ENCODE results near the gene SLC16A13.
A peak's percentile ranks its signal among the peaks of the same experiment; 100 is the strongest.
"Not testable (repeated sequence)": the region's sequence is repeated elsewhere in the genome, so short reads cannot be mapped to it uniquely, and the experiment has no call there.

SLC16A13 gene, protein sequence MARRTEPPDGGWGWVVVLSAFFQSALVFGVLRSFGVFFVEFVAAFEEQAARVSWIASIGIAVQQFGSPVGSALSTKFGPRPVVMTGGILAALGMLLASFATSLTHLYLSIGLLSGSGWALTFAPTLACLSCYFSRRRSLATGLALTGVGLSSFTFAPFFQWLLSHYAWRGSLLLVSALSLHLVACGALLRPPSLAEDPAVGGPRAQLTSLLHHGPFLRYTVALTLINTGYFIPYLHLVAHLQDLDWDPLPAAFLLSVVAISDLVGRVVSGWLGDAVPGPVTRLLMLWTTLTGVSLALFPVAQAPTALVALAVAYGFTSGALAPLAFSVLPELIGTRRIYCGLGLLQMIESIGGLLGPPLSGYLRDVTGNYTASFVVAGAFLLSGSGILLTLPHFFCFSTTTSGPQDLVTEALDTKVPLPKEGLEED

DNA sequence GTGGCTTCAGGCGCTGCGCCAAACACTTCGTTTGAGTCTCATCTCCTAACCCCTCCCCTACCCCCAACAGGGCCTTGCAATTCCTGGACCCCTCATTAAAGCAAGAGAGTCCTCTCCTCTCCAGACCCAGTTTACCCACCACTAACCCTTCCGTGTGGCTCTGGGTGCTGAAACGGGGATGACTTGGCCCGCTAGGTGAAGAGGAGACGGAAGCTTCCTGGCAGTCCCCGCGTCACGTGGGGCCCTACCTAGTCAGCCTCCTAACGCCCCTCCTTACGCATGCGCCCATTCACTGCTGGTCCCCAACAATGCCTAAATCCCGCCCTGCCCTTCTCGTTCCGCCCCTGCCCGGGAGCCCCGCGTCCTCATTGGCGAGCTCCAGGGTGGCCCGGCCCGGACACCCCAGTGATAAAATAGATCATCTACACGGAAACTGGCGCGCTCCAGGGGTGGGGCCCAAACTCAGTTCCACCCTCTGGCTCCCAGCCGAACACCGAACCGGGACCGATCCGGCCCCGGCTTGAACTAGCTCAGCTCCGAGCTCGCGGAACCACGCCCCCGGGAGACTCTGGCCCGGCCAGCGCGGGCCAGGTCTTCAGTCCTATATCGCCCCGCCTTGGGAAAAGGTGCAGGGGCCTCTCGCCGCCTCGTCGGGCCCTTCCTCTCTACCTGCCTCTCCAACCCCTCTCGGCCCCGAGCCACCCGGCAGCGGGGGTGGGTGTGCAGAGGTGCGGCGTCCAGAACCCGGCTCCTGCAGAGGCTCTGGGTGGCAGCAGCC is at the start of gene SLC16A13:
SLC16A13 (plus strand) TSS at position 425 of the 778 bp plus-strand sequence. CDS start 368 bp downstream, outside the sequence.
- H3K27ac ChIP-seq, result peak within 1 kb of the TSS; percentile 89
- DNase-seq (ENCODE audit: low read depth, low spot score), result peak; percentile 94

DNA sequence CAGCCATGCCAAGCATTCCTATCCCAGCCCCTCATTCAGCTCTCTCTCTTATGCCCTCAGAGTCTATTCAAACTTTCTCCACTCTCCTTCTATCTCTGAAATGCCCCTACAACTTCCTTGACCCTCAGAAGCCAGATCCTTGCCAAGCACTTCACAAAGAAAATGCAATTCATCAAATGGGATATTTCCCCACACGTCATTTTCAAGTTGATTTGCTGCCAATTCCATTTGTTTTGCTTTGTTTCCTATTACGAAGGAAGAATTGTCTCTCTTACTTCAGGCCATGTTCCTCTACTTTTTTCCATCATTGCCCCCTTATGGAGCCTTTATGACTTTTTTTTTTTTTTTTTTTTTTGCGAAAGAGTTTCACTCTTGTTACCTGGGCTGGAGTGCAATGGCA is 49.1 kb upstream of the SLC16A13 start:
- DNase-seq (ENCODE audit: low read depth, low spot score), result no peak
- H3K27ac ChIP-seq, result no peak overlapping the region

DNA sequence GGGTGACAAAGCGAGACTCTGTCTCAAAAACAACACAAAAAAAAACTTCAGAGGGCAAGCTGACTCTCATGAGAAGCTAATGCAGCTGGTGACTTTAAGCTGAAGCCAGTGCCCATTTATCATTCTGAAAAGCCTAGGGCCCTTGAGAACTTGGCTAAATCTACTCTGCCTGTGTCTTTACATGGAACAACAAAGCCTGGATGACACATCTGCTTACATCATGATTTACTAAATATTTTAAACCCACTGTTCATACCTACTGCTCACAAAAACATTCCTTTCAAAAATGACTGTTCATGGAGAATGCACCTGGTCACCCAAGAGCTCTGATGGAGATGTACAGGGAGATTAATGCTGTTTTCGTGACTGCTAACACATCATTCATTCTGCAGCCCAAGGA is 46.0 kb upstream of the SLC16A13 start:
- DNase-seq (ENCODE audit: low read depth, low spot score), result no peak

DNA sequence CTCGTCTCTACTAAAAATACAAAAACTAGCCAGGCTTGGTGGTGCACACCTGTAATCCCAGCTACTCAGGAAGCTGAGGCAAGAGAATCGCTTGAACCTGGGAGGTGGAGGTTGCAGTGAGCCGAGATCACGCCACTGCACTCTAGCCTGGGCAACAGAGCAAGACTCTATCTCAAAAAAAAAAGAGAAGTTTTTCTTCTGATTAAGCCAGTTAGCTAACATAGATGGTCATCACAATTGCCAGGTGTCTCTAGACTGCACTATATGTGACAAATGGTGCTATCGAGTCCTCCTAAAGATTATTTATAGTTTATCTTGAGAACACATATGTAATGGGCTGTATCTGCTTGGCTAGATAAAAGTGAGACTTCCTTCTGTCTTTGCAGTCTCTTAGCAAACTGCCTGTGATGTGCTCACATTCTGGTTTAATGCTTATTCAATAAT is 42.2 kb upstream of the SLC16A13 start:
- DNase-seq (ENCODE audit: low read depth, low spot score); H3K27ac ChIP-seq: not testable (repeated sequence)

More for the DNA sequence above, 46.0 kb upstream of the SLC16A13 start:
- H3K27ac ChIP-seq, result no peak overlapping the region

DNA sequence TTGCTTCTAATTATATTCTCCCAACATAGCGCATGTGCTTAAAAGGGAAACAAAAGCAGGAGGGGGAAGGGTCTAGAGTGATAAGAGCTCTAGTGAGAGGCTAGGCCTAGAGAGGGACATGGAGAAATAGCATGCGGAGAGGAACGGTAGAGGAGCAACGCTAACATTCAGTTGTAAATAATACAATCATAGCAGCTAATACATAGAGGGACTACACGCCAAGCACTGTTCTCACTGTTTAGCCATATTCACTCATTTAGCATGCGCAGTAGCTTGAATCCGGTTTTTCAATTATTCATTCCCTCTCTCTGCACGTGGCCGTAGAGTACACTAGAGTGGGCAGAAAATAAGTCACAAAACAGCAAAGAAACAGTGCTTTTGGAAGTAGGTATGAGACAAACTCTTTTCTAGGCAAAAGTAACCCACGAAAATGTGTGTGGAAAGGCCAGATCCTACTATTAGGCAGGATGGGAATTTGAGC is 41.7 kb upstream of the SLC16A13 start:
- H3K27ac ChIP-seq, result no peak overlapping the region
- no peak for DNase-seq (ENCODE audit: low read depth, low spot score)

DNA sequence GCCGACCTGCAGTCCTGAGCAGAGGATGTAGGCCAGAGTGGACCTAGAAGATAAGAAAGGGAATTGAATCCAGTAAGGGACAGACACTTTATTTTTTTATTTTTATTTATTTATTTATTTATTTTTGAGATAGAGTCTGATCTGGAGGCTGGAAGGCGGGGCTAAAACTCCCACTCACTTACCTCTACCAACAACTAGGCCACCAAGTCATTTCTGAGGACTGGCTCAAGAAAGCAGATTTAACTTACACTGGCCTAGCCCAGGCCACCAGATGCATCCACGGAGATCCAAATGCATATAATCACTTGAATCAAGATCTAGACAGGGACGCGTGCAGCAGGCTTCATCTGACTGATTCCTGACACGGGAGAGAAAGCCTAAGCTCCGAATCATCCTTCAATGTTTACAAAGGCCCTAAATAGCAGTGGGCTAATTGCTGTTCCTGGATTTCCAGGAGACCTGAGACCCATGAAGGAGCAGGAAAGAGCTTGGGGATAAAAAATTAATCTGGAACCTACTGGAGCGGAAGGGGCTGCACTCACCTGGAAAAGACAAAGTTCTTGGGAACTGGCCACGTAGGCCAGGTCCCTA is 41.1 kb upstream of the SLC16A13 start:
- H3K27ac ChIP-seq, result no peak overlapping the region

DNA sequence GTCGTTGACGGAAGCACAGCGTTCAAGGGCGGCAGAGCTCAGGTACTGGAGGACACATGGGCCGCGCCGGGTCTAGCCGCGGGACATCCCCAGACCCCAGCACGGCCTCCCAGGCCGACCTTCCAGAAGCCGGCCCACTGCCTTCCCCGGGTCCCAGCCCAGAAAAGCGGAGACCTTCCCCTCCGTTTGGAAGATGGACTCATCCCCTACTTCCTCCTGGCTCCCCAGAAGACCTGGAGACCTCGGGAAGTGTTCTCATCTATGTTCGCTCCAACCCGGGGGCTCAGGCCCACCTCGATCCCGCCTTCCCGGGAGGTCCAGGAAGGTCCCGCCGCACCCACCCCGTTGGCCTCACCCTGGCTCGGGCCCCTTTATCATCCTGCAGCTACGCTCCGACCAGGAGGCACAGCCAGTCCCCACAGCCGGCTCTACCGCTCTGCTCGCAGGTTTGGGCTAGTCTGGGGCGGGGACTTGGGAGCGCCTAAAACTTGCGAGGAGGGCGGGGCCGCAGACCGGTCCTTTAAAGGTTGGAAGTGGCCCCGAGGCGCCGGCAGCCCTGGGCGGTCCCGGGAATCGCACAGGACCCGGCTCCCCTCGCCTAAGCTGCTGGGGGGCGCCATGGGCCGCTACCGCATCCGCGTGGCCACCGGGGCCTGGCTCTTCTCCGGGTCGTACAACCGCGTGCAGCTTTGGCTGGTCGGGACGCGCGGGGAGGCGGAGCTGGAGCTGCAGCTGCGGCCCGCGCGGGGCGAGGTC is 40.1 kb upstream of the SLC16A13 start, which contains the start of gene ALOX12:
ALOX12 (plus strand) TSS at position 550 of the 756 bp plus-strand sequence; CDS start at position 619, 69 bp downstream.
- no peak within 1 kb of the TSS for H3K27ac ChIP-seq
- no peak for DNase-seq (ENCODE audit: low read depth, low spot score)

More for the DNA sequence above, 41.1 kb upstream of the SLC16A13 start:
- no peak for DNase-seq (ENCODE audit: low read depth, low spot score)

DNA sequence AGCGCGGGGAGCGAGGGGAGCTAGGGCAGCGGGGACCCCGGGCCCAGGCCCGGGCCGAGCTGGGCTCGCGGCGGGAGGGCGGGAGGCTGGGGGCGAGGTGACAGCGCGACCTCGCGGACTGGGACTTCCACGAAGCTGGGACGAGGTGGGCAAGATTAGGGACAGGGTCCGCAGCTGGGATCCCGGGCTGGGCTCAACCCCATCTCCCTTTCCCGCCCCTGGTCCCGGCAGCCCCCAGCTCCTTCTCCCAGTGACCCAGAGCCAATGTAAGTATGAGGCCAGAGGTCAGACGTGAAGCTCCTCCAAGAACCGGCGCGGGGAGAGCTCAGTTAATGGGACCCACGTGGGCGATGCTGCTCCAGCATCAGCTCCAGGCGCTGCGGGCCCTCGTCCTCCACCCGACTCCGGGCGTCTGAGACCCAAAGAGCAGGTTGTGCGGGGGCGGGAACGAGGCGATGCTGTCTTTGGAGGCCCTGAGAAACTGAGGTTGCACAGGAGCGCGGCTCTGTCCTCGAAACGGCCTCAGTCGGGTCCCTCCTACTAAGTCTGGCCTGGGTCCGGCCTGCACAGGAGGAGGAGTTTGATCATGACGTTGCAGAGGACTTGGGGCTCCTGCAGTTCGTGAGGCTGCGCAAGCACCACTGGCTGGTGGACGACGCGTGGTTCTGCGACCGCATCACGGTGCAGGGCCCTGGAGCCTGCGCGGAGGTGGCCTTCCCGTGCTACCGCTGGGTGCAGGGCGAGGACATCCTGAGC is 39.4 kb upstream of the SLC16A13 start:
- H3K27ac ChIP-seq, result no peak overlapping the region
- no peak for DNase-seq (ENCODE audit: low read depth, low spot score)

DNA sequence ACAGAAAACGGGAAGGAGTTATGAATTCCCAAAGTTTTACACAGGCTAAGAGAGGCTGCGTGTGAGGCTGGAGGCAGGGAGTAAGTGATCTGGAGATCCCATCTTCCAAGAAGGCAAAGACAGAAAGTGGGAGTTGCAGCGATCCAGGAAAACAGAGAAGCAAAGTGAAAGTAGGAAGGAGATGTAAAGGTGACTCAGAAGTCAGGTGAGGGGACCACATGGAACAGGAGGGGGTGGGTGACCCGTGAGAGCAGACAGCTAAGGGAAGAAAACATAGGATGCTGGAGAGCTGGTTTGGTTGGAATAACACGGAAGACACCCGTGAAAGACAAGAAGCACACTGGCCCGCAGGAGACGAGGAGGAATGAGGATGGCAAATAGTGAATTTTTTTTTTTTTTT is 38.6 kb upstream of the SLC16A13 start:
- H3K27ac ChIP-seq, result no peak overlapping the region
- DNase-seq (ENCODE audit: low read depth, low spot score), result no peak

DNA sequence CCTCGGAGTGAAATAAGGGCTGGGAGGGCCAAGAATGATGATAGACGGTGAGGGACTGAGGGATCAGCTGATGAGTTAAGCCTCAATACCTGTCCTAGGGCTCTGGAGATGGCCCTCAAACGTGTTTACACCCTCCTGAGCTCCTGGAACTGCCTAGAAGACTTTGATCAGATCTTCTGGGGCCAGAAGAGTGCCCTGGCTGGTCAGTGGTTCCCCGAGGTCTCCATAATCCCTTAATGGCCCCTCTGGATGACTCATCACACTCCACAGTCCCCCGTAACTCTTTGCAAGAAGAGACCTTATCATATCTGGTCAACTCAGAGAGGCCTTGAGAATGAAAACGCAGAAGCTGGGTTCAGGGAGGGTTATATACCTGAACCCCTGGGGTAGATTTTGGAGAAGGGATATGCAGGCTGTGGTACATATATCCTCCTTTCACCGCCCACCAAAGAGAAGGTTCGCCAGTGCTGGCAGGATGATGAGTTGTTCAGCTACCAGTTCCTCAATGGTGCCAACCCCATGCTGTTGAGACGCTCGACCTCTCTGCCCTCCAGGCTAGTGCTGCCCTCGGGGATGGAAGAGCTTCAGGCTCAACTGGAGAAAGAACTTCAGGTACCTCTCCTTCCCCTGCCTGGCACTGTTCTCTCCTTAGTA is 36.8 kb upstream of the SLC16A13 start:
- H3K27ac ChIP-seq, result no peak overlapping the region
- no peak for DNase-seq (ENCODE audit: low read depth, low spot score)

DNA sequence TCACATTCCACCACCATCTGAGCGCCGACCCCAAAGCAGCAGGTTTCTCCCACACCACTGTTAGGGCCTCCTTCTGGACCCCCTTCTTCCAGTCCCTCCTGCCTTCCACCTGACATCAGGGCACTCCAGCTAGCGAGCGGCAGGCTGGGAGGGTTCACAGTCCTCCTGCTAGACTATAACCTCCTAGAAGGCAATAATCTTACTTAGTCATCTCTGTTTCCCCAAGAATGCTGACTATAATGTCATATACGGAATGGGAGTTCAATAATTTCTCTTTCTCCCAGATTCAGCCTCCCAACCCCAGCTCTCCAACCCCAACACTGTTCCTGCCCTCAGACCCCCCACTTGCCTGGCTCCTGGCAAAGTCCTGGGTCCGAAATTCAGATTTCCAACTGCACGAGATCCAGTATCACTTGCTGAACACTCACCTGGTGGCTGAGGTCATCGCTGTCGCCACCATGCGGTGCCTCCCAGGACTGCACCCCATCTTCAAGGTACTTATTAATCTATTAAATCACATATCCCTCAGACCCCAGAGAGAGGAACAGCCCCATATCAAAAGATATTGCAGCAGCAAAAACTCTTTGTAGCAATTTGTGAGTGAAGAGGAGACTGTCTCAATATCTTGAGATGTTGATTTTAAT is 34.4 kb upstream of the SLC16A13 start:
- H3K27ac ChIP-seq, result no peak overlapping the region
- DNase-seq (ENCODE audit: low read depth, low spot score), result no peak

DNA sequence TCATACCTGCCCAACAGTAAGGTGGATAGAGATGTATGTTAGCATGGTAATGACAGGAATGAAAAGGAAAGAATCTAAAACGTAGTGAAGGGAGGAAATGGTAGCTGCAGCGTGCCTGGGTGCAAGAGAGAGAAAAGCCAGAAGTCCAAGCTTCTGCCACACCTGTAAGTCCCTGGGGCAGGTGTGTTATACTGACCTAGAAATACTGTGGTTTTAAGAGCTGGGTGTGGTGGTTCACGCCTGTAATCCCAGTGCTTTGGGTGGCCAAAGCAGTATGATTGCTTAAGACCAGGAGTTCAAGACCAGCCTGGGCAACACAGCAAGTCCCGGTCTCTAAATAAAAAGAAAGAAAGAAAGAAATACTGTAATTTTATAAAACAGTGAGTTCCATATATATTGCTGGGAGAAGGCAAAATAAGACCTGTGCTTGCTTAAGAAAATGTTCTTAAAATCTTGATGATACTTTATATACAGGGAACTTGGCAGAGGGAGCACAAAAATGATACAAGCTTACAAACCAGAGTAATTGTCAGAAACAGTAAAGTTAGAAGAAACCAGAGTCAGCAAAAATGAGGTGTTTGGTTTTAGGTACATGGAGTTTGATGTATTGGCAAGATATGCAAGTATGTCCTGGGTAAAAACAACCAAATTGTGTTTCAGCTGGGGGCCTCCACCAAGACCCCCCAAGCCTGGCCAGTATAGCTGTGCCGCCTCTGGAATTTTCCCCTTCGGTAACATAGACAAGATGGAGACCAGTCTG is 33.3 kb upstream of the SLC16A13 start:
- no peak overlapping the region for H3K27ac ChIP-seq
- no peak for DNase-seq (ENCODE audit: low read depth, low spot score)

DNA sequence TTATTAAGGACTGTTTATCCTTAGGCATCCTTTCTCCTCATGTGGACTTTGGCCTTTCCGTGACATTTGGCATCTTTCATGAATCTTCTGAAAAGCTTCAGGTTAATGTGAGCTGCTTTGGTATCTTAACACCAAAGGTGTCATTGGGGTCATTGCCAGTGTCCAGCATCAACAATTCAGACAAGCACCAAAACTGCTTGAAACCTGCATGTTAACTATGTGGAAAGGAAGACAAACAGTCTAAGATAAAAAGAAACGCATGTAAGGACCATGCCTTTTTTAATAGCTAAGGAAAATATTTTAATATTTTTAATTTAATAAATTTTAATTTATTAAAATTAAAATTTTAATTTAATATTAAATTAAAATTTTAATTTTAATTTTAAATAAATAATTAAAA is 32.1 kb upstream of the SLC16A13 start:
- no peak for DNase-seq (ENCODE audit: low read depth, low spot score)
- no peak overlapping the region for H3K27ac ChIP-seq

DNA sequence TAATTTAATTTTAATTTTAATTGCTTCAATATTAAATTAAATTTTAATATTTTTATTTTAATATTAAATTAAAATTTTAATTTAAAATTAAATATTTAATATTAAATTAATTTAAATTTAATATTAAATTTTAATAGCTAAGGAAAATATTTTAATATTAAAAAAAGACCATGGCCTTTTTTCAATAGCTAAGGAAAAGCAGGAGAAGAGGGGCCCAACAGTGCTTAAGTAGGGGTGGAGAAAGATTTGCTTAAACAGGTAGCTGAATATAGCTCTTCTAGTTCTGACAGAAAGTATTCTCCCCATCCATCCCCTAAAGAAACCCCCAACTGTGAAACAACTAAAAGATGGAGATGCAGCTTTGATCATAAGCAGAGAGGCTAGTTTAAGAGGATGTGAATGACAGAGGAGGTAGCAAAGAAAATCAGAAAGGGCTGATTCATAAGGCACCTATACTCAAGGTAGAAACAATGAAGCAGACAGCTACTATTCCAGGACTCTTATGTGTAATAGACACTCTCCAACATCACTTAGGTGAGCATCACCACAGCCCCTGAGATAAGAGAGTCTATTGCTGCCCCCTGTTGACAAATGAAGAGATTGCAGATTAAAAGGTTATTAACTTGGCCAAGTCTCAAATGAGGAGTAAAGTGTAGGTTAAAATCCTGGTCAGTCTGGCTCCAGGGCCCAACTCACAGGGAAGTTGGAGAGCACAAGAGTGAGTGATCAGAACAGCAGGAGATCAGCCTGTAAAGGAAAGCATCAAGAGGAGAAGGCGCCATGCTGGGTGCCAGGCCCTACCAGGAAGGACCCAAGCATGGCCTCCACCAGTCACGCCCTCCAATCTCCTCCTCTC is 31.2 kb upstream of the SLC16A13 start:
- DNase-seq (ENCODE audit: low read depth, low spot score), result no peak
- H3K27ac ChIP-seq, result no peak overlapping the region

DNA sequence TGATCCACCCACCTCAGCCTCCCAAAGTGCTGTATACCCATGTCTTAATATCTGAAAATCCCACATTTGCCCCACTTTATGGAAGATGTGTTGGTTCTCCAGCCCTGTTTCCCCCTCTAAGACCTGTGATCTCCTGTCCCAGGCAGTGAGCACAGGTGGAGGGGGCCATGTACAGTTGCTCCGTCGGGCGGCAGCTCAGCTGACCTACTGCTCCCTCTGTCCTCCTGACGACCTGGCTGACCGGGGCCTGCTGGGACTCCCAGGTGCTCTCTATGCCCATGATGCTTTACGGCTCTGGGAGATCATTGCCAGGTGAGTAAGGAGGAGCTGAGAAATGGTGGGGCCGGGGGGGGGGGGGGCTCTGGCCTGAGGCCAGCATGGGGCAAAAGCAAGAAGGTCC is 30.1 kb upstream of the SLC16A13 start:
- H3K27ac ChIP-seq, result no peak overlapping the region
- DNase-seq (ENCODE audit: low read depth, low spot score), result no peak

DNA sequence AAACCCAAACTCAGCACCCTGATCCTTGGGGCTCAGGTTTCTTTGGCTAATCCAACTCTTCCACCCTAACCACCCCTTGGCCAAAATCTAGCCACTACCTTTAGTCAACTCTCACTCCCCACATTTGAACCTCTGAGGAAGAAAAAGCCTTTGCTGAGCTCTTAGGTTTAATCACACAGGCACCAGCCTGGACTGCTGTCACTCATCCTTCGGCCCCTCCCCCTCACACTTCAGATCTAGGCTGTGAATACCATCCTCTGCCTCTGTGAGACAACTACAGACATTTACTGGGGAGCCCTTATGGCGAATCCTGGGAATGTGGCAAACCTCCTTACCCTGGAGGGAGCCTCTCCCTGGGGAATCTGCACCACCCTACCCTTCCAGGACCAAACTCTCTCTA is 28.7 kb upstream of the SLC16A13 start:
- DNase-seq (ENCODE audit: low read depth, low spot score), result no peak
- H3K27ac ChIP-seq, result no peak overlapping the region

DNA sequence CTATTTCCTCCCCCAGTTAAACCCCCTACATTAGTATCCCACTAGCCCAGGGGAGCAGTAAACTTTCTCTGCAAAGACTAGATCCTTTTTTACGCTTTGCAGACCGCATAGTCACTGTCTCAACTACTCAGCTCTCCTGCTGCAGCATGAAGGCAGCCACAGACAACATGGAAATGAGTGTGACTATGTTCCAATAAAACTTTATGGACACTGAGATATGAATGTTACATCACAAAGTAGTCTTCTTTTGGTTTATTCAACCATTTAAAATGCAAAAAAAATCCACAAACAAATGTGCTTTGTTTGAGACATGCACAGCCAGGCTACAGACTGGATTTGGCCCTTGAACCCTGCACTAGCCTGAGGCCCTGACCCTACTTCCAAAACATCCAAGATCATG is 25.3 kb upstream of the SLC16A13 start:
- DNase-seq (ENCODE audit: low read depth, low spot score), result no peak
- H3K27ac ChIP-seq, result no peak overlapping the region

Data from epithelial cell of prostate (primary cell).